K562 (cell line): Measurements from ENCODE around the gene CNTNAP3. TPM values are rescaled to one million over a fixed set of nuclear protein-coding genes. Genes with fewer than 3 reads are reported as not detected.
A peak's percentile ranks its signal among the peaks of the same experiment; 100 is the strongest.
"Not testable (repeated sequence)": the region's sequence is repeated elsewhere in the genome, so short reads cannot be mapped to it uniquely, and the experiment has no call there.

Experiments
- ATAC-seq: fragments of 200-7000 bp; cut with Tn5 transposase; 3 replicates; pipeline ENCODE4 v1.9.1; 2020; ENCODE audit warnings: moderate library complexity
- BruUV-seq: library from RNA; stranded (reverse); fragments of 400-500 nt; replicated peaks from 2 replicates; lab custom pipeline; 2021; lab: Mats Ljungman, UMichigan
- CTCF ChIA-PET: fragments of 300-600 bp; formaldehyde crosslinking; extraction: SDS; loops from one replicate; lab custom pipeline; 2021; ENCODE audit warnings: low intra/inter-chr PET ratio; lab: Yijun Ruan, JAX
- POLR2A ChIA-PET: fragments of 300-600, 350-650 bp; sonication (Branson Sonifier 250); formaldehyde crosslinking; extraction: SDS; loops from one replicate; lab custom pipeline; 2021; ENCODE audit warnings: antibody characterized with exemption, inconsistent platforms; lab: Yijun Ruan, JAX
- DNase-seq, 4 experiments: peaks; one replicate each; pipeline versions ENCODE4 v3.0.0 to v3.0.0-alpha.2; 2011 to 2018; ENCODE audit warnings: low spot score in 3 of 4, mixed read lengths in 3 of 4; ENCODE audit errors: extremely low read depth in 1 of 4
- FAIRE-seq: peaks from 2 replicates; lab custom pipeline; 2011; peaks lifted over from hg19 to GRCh38; lab: Jason Lieb, UNC
- H2AFZ ChIP-seq: 2 replicates; pipeline ENCODE4 v1.6.0; 2011; ENCODE audit warnings: low read depth, low read length, control low read depth, inconsistent platforms
- H3K27ac ChIP-seq: fragments of 200-600 bp; 3 replicates; pipeline ENCODE4 v1.8.0; 2011; ENCODE audit warnings: low read depth, mild to moderate bottlenecking, control low read depth, inconsistent platforms, low read length, moderate library complexity, mixed read lengths; ENCODE audit errors: extremely low read depth
- H3K27me3 ChIP-seq, 2 experiments: fragments of 300-600 bp in 1 of 2; 2 replicates in 1 of 2; 3 replicates in 1 of 2; pipeline versions ENCODE4 v1.6.0 to v1.8.0; 2011; ENCODE audit warnings: inconsistent platforms in 2 of 2, low read length in 2 of 2, mild to moderate bottlenecking in 1 of 2, mixed read lengths in 1 of 2, moderate library complexity in 1 of 2; ENCODE audit not compliant: control insufficient read depth in 2 of 2, insufficient read depth in 2 of 2
- H3K36me3 ChIP-seq: fragments of 300-600 bp; 3 replicates; pipeline ENCODE4 v1.8.0; 2011; ENCODE audit warnings: mild to moderate bottlenecking, low read length, inconsistent platforms; ENCODE audit not compliant: control insufficient read depth, insufficient read depth
- H3K4me1 ChIP-seq, 2 experiments: fragments of 200-600 bp in 1 of 2; replicated peaks in 1 of 2; 2 replicates in 1 of 2; 3 replicates in 1 of 2; pipeline versions ENCODE4 v1.5.1 to v1.8.0; 2011; ENCODE audit warnings: inconsistent platforms in 2 of 2, low read length in 2 of 2, mild to moderate bottlenecking in 1 of 2, mixed read lengths in 1 of 2, moderate library complexity in 1 of 2; ENCODE audit not compliant: control insufficient read depth in 2 of 2, insufficient read depth in 2 of 2
- H3K4me2 ChIP-seq: 2 replicates; pipeline ENCODE4 v1.6.1; 2011; ENCODE audit warnings: low read length, control low read depth, inconsistent platforms, mixed read lengths; ENCODE audit not compliant: insufficient read depth
- H3K4me3 ChIP-seq: fragments of 200-600 bp; sonication (generic), shearing (Covaris generic); 2 replicates; pipeline ENCODE4 v1.5.1; 2016; ENCODE audit warnings: control low read depth, inconsistent platforms
- H3K79me2 ChIP-seq: fragments of 200-600 bp; 3 replicates; pipeline ENCODE4 v1.8.0; 2011; ENCODE audit warnings: low read length, inconsistent platforms; ENCODE audit not compliant: control insufficient read depth, insufficient read depth
- H3K9ac ChIP-seq, 2 experiments: 2 replicates each; pipeline versions ENCODE4 v1.6.0 to v1.6.1; 2011; ENCODE audit warnings: low read depth in 2 of 2, low read length in 2 of 2, control low read depth in 1 of 2, inconsistent platforms in 1 of 2, mild to moderate bottlenecking in 1 of 2, mixed read lengths in 1 of 2; ENCODE audit not compliant: insufficient read depth in 1 of 2
- H3K9me1 ChIP-seq: one replicate; pipeline ENCODE4 v1.6.0; 2011; ENCODE audit warnings: inconsistent platforms, mild to moderate bottlenecking, low read length, moderate library complexity; ENCODE audit not compliant: control insufficient read depth, insufficient read depth
- H3K9me3 ChIP-seq: replicated peaks from 2 replicates; pipeline ENCODE4 v1.5.1; 2011; ENCODE audit warnings: low read depth, low read length, inconsistent platforms; ENCODE audit not compliant: control insufficient read depth, insufficient read depth
- H4K20me1 ChIP-seq: replicated peaks from 2 replicates; pipeline ENCODE4 v1.6.1; 2011; ENCODE audit warnings: low read length, inconsistent platforms, mixed read lengths; ENCODE audit not compliant: control insufficient read depth, insufficient read depth
- WGBS: fragments of 100-300 bp; shearing (Covaris generic); methylation state at CpG from one replicate; pipeline ENCODE4 v1.1.6; 2016; ENCODE audit warnings: low coverage, mixed read lengths; ENCODE audit not compliant: insufficient coverage; ENCODE audit errors: missing lambda C conversion rate; 5-methylcytosine and 5-hydroxymethylcytosine counted together
- in situ Hi-C: fragments of 300-500 bp; cut with MboI; formaldehyde crosslinking; loops from 4 replicates; pipeline ENCODE4 v1.15.0; 2018; ENCODE audit warnings: inconsistent platforms, mixed read lengths
- intact Hi-C: fragments of 100-400 bp; cut with micrococcal nuclease; formaldehyde crosslinking; loops from 2 replicates; pipeline ENCODE4 v1.14.2; 2022
- polyA plus RNA-seq, 8 experiments: library from polyadenylated mRNA; depleted of rRNA in 4 of 8; stranded (reverse) in 5 of 8; unstranded in 3 of 8; fragments of >200 nt; fragmentation: Nextera tagmentation in 2 of 8; fragmentation: Illumina TruSeq in 1 of 8; extraction: Ambion mirVana in 2 of 8; extraction: Trizol in 1 of 8; gene quantifications; 2 replicates each; pipeline versions ENCODE4 v1.2.1 to v1.2.3, GENCODE V29; 2011 to 2014; ENCODE audit warnings: inconsistent platforms in 1 of 8, missing spikeins in 1 of 8
- total RNA-seq, 7 experiments: library from RNA; depleted of rRNA in 6 of 7; stranded (reverse); fragments of >200 nt in 6 of 7; fragmentation: Illumina TruSeq in 2 of 7; extraction: Trizol in 2 of 7; gene quantifications; 2 replicates each; pipeline versions ENCODE4 v1.2.1 to v1.2.3, GENCODE V29; 2011 to 2021; ENCODE audit warnings: low replicate concordance in 1 of 7

The CNTNAP3 gene
- total and polyA plus RNA-seq, 9 of the 15 experiments (the other 6 are each of a cell fraction or from before 2014, with no cell fraction given) = 0.04 to 0.36 (median 0.11) TPM; not detected in 1

- H3K27me3 ChIP-seq, H3K9ac ChIP-seq, H3K4me1 ChIP-seq, H4K20me1 ChIP-seq, H3K9me1 ChIP-seq, BruUV-seq, H3K4me3 ChIP-seq, CTCF ChIA-PET, H3K79me2 ChIP-seq, H2AFZ ChIP-seq, intact Hi-C loops, H3K4me2 ChIP-seq, in situ Hi-C loops, H3K36me3 ChIP-seq, H3K9me3 ChIP-seq, FAIRE-seq, POLR2A ChIA-PET: not testable (repeated sequence)
- ATAC-seq (peak; percentile 97), DNase-seq (peak in 1 of 4 experiments; percentile 77)
- peak overlapping the region; percentile 41; the same call in 2 of the 3 replicates for H3K27ac ChIP-seq
- 0% methylated on average over 1 of the region's 2 CpGs for WGBS
Observed at GRCh38 chr9:39033849-39034248, 254.1 kb downstream of the CNTNAP3 start.

DNA sequence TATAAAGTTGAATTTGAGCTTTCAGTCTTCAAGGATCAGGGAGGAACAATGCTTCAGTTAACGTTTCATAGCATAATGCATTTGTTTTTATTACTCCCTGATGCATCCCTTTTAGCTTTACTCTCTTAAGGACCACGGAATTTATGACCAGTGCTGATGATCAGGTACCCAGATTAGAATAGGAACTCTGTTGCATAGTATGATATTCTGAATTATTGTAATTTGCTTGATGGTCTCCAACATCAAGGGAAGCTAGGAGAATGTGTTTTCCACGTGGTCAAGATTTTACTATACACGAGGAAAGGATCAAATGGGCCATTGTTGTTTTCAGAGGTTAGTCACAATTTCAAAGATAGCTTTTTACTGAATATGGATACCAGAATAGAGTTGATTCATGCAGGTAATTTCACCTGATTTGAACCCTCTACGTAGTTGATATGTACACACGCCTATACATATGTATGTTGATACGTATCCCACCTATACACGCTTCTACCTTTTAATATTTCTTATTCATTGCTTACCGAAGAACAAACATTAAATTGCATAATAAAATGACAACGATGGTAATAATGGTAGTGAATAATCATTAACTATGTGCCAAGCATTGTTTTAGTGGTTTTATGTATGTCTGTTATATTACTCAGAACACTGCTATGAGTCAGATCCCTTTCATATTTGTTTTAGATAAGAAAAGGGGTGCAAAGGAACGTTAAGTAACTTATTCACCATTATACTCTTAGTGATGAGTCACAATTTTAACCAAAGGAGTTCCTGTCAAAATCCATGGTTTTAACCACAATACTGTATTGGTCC is 257.6 kb downstream of the CNTNAP3 start:
- H4K20me1 ChIP-seq, intact Hi-C loops, POLR2A ChIA-PET, H3K4me2 ChIP-seq, H3K36me3 ChIP-seq, DNase-seq, FAIRE-seq, H2AFZ ChIP-seq, H3K4me3 ChIP-seq, in situ Hi-C loops, H3K9me3 ChIP-seq, BruUV-seq, H3K79me2 ChIP-seq, H3K9ac ChIP-seq, H3K27ac ChIP-seq, H3K4me1 ChIP-seq, H3K9me1 ChIP-seq, CTCF ChIA-PET, H3K27me3 ChIP-seq: not testable (repeated sequence)
- ATAC-seq = peak; percentile 16; the same call in 1 of the 3 replicates
- 45% methylated on average over 6 of the region's 11 CpGs for WGBS

DNA sequence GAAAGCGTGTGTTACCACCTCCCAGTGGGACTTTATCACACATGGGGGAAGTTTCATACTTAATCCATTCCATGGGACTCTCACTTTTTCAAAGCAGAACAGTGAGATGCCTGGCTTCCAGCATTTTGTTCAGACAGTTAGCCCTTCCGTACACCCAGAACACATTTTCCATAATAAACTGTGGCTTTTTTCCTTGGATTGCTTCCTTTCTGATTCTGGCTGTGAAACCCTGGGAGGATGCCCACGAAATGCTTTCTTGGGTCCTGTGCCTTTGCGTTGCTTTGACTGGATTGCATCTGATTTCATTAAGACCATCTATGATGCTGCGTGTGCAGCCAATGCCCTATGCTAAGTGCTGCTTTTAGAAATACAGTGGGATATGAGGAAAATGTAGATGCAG is 259.1 kb downstream of the CNTNAP3 start:
- FAIRE-seq, intact Hi-C loops, CTCF ChIA-PET, H3K9me1 ChIP-seq, H4K20me1 ChIP-seq, H3K79me2 ChIP-seq, H2AFZ ChIP-seq, H3K9ac ChIP-seq, BruUV-seq, DNase-seq, H3K4me3 ChIP-seq, in situ Hi-C loops, ATAC-seq, POLR2A ChIA-PET, H3K4me2 ChIP-seq, H3K27me3 ChIP-seq, H3K9me3 ChIP-seq, H3K27ac ChIP-seq, H3K36me3 ChIP-seq, H3K4me1 ChIP-seq: not testable (repeated sequence)
- WGBS = 51% methylated on average over 4 of the region's 5 CpGs
